Pancreas (tissue), 10 donors: ENCODE data around the gene HFM1. TPM values are rescaled to one million over a fixed set of nuclear protein-coding genes. Genes with fewer than 3 reads are reported as not detected.

ENCODE experiments used
- ATAC-seq, 4 donors: fragments of 200-7000 bp; cut with Tn5 transposase; one replicate each; pipeline versions ENCODE4 v1.8.0 to v1.9.1; 2020; ENCODE audit warnings: mild to moderate bottlenecking in 4 of 4, moderate library complexity in 4 of 4
- DNase-seq, 6 donors: peaks; one replicate each; pipeline ENCODE4 v3.0.0-alpha.2; 2020
- FAIRE-seq: peaks from 2 replicates; lab custom pipeline; 2012; peaks lifted over from hg19 to GRCh38; lab: Jason Lieb, UNC
- H3K27ac ChIP-seq, 4 donors: fragments of 200-600 bp; sonication (generic); 1 replicate in 3 of 4; 2 replicates in 1 of 4; pipeline versions ENCODE4 v1.5.0 to v1.8.0; 2020
- H3K27me3 ChIP-seq, 4 donors: fragments of 200-600 bp; one replicate each; pipeline ENCODE4 v1.8.0; 2021
- H3K36me3 ChIP-seq, 3 donors: fragments of 200-600 bp; sonication (generic) in 1 of 3; one replicate each; pipeline versions ENCODE4 v1.5.0 to v1.8.0; 2020 to 2021
- H3K4me1 ChIP-seq, 3 donors: fragments of 200-600 bp; one replicate each; pipeline ENCODE4 v1.8.0; 2021
- H3K4me3 ChIP-seq, 4 donors: fragments of 200-600 bp; sonication (generic) in 2 of 4; one replicate each; pipeline versions ENCODE4 v1.5.0 to v1.8.0; 2020 to 2021
- H3K9me3 ChIP-seq, 4 donors: fragments of 200-600 bp; one replicate each; pipeline ENCODE4 v1.8.0; 2021
- WGBS, 2 donors: extraction: QIAGEN DNeasy Blood & Tissue Kit; methylation state at CpG; one replicate each; pipeline ENCODE4 v1.1.7; 2013; 5-methylcytosine and 5-hydroxymethylcytosine counted together
- intact Hi-C, 3 donors: fragments of 100-400 bp; cut with DNase I; formaldehyde crosslinking; loops; one replicate each; pipeline versions ENCODE4 v1.11.1 to v1.14.2; 2022
- polyA plus RNA-seq, 2 donors: library from polyadenylated mRNA; stranded (reverse); fragments of 200-250 nt; gene quantifications; one replicate each; pipeline ENCODE4 v1.2.3, GENCODE V29; 2013
- total RNA-seq, 6 donors: library from RNA; stranded (reverse); fragmentation: NEBNext Ultra II Directional in 4 of 6; extraction: Animal tissue kit (Norgen Biotek cat#: 25700) in 4 of 6; gene quantifications; one replicate each; pipeline versions ENCODE4 v1.2.1 to v1.2.4, GENCODE V29; 2021 to 2023
- TF ChIP-seq, protein P1 (sequence below), 4 donors: fragments of 200-600 bp; sonication (generic) in 3 of 4; IDR thresholded peaks; one replicate each; pipeline versions ENCODE4 v1.5.0 to v1.8.0; 2021; ENCODE audit warnings: antibody characterized with exemption in 4 of 4
- donor health status: healthy with polysubstance abuse.
- donor health status: DM: no; HTN: no; CAD: no; lungs with moderate emphysema.
- donor health status: DM: no; HTN: no; CAD: no.
- donor health status: control.
- donor health status: control.
- donor health status: Bipolar disorder and iron deficiency.
- donor health status: DM: yes; HTN: yes; CAD: no.
- donor health status: DM: no; HTN: no; CAD: no.
- donor health status: DM: no; HTN: no; CAD: no.
- donor health status: DM: yes; HTN: yes; CAD: no.

The HFM1 gene
- total and polyA plus RNA-seq, 8 donors = 0.54 to 2.4 (median 1.5) TPM

DNA sequence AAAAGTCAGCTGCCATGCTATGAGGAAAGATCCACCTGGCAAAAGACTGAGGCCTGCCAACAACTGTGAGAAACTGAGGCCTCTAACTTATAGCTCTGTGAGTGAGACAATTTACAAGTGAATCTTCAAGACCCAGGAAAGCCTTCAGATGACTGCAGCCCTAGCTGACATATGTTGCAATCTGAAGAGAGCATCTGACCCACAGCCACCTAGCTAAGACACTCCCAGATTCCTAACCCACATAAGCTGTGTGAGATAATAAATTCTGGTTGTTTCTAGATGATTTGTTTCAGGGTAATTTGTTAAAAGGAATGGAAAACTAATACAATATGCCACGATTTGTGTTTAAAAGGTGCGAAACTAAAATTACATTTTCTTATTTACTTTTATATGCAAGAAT lies 55.1 kb downstream of the HFM1 start:
- no peak for FAIRE-seq
- 81 to 89% methylated on average over 2 of the region's 2 CpGs for WGBS, 2 donors
- intact Hi-C loops = no loop called here

DNA sequence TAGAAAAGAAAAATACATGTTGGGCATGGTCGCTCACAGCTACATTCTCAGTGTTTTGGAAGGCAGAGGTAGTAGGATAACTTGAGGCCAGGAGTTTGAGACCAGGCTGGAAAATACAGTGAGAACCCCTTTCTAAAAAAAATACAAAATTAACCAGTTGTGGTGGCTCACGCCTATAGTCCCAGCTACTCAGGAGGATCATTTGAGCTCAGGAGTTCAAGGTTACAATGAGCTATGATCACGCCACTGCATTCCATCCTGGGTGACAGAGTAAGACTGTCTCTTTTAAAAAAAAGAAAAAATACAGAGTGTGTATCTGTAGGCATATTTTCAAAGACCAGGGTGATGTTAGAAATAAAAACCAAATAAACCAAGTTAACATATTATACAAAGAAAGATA lies 57.8 kb downstream of the HFM1 start:
- WGBS, 2 donors = 94% methylated on average over 3 of the region's 3 CpGs
- intact Hi-C loops = no loop called here

More for the DNA sequence above, 55.1 kb downstream of the HFM1 start:
- Histone ChIP-seq H3K4me1 (no peaks in the 10 kb centered on the region), H3K27ac (no peak overlapping the region), H3K27me3 (no peaks in the 10 kb centered on the region), H3K4me3 (no peak overlapping the region), H3K9me3 (no peaks in the 10 kb centered on the region), H3K36me3 (no peaks in the 10 kb centered on the region)
- DNase-seq (no peak), ATAC-seq (no peak)
- TF ChIP-seq, protein P1, sequence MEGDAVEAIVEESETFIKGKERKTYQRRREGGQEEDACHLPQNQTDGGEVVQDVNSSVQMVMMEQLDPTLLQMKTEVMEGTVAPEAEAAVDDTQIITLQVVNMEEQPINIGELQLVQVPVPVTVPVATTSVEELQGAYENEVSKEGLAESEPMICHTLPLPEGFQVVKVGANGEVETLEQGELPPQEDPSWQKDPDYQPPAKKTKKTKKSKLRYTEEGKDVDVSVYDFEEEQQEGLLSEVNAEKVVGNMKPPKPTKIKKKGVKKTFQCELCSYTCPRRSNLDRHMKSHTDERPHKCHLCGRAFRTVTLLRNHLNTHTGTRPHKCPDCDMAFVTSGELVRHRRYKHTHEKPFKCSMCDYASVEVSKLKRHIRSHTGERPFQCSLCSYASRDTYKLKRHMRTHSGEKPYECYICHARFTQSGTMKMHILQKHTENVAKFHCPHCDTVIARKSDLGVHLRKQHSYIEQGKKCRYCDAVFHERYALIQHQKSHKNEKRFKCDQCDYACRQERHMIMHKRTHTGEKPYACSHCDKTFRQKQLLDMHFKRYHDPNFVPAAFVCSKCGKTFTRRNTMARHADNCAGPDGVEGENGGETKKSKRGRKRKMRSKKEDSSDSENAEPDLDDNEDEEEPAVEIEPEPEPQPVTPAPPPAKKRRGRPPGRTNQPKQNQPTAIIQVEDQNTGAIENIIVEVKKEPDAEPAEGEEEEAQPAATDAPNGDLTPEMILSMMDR (IDR thresholded peaks at IDR 0.05) = no peak

DNA sequence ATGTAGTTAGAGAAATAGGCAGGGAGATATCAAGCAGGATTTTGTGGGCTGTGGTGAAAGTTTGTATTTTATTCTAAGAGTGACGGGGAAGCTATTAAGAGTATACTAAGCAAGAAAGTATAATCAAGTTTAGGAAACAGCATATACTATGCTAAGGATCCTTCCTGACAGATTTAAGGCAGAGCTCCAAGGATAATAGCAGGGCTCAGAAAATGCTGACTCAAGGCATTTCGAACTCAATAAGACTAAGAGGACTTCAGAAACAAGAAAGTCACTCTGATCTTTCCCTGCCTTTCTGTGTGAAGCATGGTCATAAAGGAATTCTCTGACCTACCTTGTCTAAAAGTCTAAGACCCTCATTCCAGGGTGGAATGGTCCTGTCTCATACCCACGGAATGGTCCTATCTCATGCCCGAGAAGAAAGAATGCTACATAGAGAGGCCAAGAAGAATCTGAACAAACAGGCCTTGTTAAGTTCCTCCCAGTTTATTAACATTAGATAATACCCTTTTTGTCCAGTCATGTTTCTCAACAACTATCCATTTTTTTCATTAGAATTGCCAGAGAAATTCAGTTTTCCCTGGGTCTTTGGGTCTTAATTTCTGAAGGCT lies 59.1 kb downstream of the HFM1 start:
- FAIRE-seq (no peak), ATAC-seq (no peak), DNase-seq (no peak)
- no peaks in the 10 kb centered on the region for H3K27me3 ChIP-seq
- 58 to 65% methylated on average over 4 of the region's 4 CpGs for WGBS, 2 donors
- no peaks in the 10 kb centered on the region for H3K36me3 ChIP-seq
- no peaks in the 10 kb centered on the region for H3K9me3 ChIP-seq
- H3K4me1 ChIP-seq = no peaks in the 10 kb centered on the region
- intact Hi-C loops = no loop called here
- no peak overlapping the region for H3K27ac ChIP-seq
- TF ChIP-seq, protein P1 (IDR thresholded peaks at IDR 0.05) = no peak
- H3K4me3 ChIP-seq = no peak overlapping the region

More for the DNA sequence above, 57.8 kb downstream of the HFM1 start:
- Histone ChIP-seq H3K4me3 (no peak overlapping the region), H3K27me3 (no peaks in the 10 kb centered on the region), H3K9me3 (no peaks in the 10 kb centered on the region), H3K36me3 (no peaks in the 10 kb centered on the region), H3K27ac (no peak overlapping the region), H3K4me1 (no peaks in the 10 kb centered on the region)
- DNase-seq (no peak), FAIRE-seq (no peak), ATAC-seq (no peak)
- TF ChIP-seq, protein P1 (IDR thresholded peaks at IDR 0.05) = no peak

DNA sequence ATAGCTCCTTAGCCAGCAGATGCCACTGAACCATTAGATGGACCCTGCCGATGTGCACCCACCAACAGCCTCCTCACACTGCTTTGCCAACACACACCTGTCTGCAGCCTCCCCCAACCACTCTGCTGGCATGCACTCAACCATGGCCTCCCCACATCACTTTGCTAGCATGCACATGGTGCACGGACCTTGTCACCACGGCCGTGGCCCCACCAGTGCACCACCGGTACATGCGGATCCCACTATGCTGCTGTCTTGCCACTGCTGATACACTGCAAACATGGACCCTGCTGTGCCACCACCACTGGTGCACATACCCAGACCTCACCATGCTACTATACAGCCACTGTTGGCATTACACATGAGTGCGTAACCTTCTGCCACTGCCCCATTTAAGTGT lies 66.1 kb downstream of the HFM1 start:
- WGBS, 2 donors = 91 to 95% methylated on average over 7 of the region's 7 CpGs
- Histone ChIP-seq H3K4me3 (no peak overlapping the region), H3K9me3 (no peaks in the 10 kb centered on the region), H3K27me3 (no peaks in the 10 kb centered on the region), H3K4me1 (no peaks in the 10 kb centered on the region), H3K36me3 (no peaks in the 10 kb centered on the region), H3K27ac (no peak overlapping the region)
- TF ChIP-seq, protein P1 (IDR thresholded peaks at IDR 0.05) = no peak
- DNase-seq (no peak), ATAC-seq (no peak), FAIRE-seq (no peak)
- intact Hi-C loops = no loop called here

DNA sequence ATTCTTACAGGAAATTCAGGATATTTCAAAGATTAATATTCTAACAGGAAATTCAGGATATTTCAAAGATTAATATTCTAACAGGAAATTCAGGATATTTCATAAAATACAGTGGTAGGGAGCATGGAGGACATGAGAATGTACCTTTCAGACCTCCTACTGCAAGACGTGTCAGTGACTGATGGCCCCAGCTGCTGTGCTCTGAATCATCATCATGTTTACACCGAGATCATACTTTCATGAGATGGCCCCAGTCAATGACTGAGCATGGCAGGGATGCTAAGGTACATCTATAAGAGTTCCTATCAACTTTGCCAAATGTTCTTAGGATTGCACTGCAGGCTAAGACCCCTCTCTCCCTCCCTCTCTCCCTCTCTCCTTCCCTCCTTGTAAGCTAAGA lies 69.0 kb downstream of the HFM1 start:
- Histone ChIP-seq H3K27ac (no peak overlapping the region), H3K36me3 (no peaks in the 10 kb centered on the region), H3K9me3 (no peaks in the 10 kb centered on the region), H3K27me3 (no peaks in the 10 kb centered on the region), H3K4me3 (no peak overlapping the region), H3K4me1 (no peaks in the 10 kb centered on the region)
- intact Hi-C loops = no loop called here
- ATAC-seq = no peak
- FAIRE-seq = no peak
- TF ChIP-seq, protein P1 (IDR thresholded peaks at IDR 0.05) = no peak
- DNase-seq = no peak
- 51 to 67% methylated on average over 2 of the region's 2 CpGs for WGBS, 2 donors
